Measurements from ENCODE around the gene CREB3L2. TPM values are rescaled to one million over a fixed set of nuclear protein-coding genes. Genes with fewer than 3 reads are reported as not detected.
A peak's percentile ranks its signal among the peaks of the same experiment; 100 is the strongest.

CREB3L2 gene
- total and polyA plus RNA-seq, 2 of the 13 experiments (the other 11 are each of a cell fraction or from before 2014, with no cell fraction given) = 22.1 to 41.1 TPM

GRCh38 chr7:137985253-137985896 lies 16.5 kb downstream of the CREB3L2 start (continued):
- TF ChIP-seq ZGPAT (CRISPR knock-in tag; IDR thresholded peaks at IDR 0.05) (no peak), ZNF687 (CRISPR knock-in tag; IDR thresholded peaks at IDR 0.05) (peak; percentile 86), FUBP1 (CRISPR knock-in tag; IDR thresholded peaks at IDR 0.05; ENCODE audit: borderline replicate concordance) (no peak), ZC3H4 (CRISPR knock-in tag; IDR thresholded peaks at IDR 0.05; ENCODE audit: borderline replicate concordance) (no peak), ZNF652 (CRISPR knock-in tag; IDR thresholded peaks at IDR 0.05; ENCODE audit: borderline replicate concordance, low read depth) (no peak), ATF5 (CRISPR knock-in tag; IDR thresholded peaks at IDR 0.05; ENCODE audit: low read depth) (no peak), CEBPG (CRISPR knock-in tag; IDR thresholded peaks at IDR 0.05) (no peak), KIAA2018 (CRISPR knock-in tag; IDR thresholded peaks at IDR 0.05; ENCODE audit: borderline replicate concordance) (no peak), ZNF335 (CRISPR knock-in tag; IDR thresholded peaks at IDR 0.05) (no peak), KAT8 (CRISPR knock-in tag; IDR thresholded peaks at IDR 0.05) (no peak), ZNF20 (CRISPR knock-in tag; IDR thresholded peaks at IDR 0.05) (no peak), FOXA3 (CRISPR knock-in tag; IDR thresholded peaks at IDR 0.05) (no peak), REL (CRISPR knock-in tag; conservative IDR thresholded peaks at IDR 0.05) (no peak)
